GM04504 (cell line): Measurements from ENCODE around the gene RASL11B.

Source experiments
- DNase-seq: peaks from one replicate; pipeline ENCODE4 v3.0.0-alpha.2; 2012; ENCODE audit warnings: low read depth

RASL11B gene

DNA sequence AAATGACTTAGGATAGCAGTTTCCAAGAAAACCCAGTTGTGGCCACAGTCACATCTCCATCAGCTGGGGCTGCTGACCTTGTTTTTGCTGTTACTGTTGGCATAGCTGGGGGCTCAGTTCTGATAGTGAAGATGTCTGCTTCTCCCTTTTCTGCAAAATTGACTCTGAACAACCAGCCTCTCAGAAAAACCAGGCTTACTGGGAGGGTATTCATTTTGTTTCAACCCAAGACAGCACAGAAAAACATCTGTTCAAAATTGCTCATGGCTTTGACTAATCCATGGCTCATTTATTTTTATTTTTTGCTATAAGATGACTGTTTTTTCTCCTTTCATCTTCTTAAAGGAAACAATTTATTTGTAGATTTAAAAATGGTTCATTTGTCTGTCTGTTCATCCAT, 53.1 kb downstream of the RASL11B start:
- no peak for DNase-seq

DNA sequence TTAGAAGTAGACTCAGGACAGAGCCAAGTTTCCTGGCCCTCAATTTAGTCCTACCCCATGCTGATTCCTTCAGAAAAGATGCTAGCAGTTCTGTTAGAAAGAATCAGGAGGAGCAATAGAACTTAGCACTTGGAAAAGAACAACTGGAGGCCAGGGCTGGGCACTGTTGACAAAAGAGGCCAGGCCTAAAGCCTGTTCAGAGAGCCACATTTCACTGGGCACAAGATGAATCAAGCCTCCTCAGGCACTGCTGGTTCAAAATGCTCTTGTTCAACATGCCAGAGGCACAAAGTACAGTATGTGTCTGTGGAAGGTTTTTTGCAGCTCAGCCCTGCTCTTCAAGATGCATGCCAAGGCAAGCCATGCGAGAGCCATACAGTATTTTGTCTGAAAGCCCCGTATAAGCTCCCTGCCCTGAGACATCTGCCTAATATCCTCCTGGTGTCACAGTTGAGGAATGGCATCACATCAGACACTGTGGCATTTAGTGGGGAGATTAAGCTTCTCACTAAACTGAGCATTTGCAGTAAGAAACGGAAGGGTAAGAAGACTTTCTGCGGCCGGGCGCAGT, 53.7 kb downstream of the RASL11B start:
- DNase-seq = no peak
